ENCODE results near the gene TGFBRAP1.

DNA sequence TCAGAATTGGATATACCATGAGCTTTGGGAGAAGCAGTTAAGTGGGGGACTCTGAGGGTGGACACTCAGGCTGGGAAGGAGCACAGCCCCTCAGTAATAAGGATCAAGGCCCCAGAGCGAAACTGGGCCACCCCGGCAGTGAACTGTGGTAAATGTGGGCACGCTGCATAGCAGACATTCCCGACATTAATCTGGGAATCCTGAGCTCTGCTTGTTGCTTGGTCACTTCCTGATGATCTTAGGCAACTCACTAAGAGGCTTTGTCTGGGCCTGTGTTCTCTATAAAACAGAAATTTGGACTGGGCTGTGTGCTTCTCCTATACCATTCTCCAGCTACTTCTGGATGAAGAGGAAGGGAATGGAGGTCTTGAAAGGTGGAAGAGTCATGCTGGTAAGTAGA, 4.8 kb downstream of the TGFBRAP1 start:
- no peak for TF ChIP-seq EP300 (IDR thresholded peaks at IDR 0.05; ENCODE audit: low read depth)
- TF ChIP-seq, protein P1, sequence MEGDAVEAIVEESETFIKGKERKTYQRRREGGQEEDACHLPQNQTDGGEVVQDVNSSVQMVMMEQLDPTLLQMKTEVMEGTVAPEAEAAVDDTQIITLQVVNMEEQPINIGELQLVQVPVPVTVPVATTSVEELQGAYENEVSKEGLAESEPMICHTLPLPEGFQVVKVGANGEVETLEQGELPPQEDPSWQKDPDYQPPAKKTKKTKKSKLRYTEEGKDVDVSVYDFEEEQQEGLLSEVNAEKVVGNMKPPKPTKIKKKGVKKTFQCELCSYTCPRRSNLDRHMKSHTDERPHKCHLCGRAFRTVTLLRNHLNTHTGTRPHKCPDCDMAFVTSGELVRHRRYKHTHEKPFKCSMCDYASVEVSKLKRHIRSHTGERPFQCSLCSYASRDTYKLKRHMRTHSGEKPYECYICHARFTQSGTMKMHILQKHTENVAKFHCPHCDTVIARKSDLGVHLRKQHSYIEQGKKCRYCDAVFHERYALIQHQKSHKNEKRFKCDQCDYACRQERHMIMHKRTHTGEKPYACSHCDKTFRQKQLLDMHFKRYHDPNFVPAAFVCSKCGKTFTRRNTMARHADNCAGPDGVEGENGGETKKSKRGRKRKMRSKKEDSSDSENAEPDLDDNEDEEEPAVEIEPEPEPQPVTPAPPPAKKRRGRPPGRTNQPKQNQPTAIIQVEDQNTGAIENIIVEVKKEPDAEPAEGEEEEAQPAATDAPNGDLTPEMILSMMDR (IDR thresholded peaks at IDR 0.05): no peak

Measured in transverse colon (tissue), 3 donors.